Adipose tissue (tissue), 3 donors: ENCODE data around the gene REEP1. TPM values are rescaled to one million over a fixed set of nuclear protein-coding genes. Genes with fewer than 3 reads are reported as not detected.

Experiments used
- H3K27ac ChIP-seq: one replicate; pipeline ENCODE4 v1.5.1; 2013; ENCODE audit warnings: low read depth, low read length
- WGBS, 3 donors: extraction: QIAGEN DNeasy Blood & Tissue Kit; methylation state at CpG; one replicate each; pipeline ENCODE4 v1.1.7; 2013; 5-methylcytosine and 5-hydroxymethylcytosine counted together
- polyA plus RNA-seq, 3 donors: library from polyadenylated mRNA; stranded (reverse); fragments of 200-250 nt; gene quantifications; one replicate each; pipeline ENCODE4 v1.2.3, GENCODE V29; 2013
- donor health status: healthy with polysubstance abuse.
- donor health status: Bipolar disorder and iron deficiency.
- donor health status: healthy.

The REEP1 gene
- polyA plus RNA-seq = 1 to 10 TPM in 2 of 3 donors, under 1 TPM in 1; 1.00 to 2.2 (median 1.1) TPM

DNA sequence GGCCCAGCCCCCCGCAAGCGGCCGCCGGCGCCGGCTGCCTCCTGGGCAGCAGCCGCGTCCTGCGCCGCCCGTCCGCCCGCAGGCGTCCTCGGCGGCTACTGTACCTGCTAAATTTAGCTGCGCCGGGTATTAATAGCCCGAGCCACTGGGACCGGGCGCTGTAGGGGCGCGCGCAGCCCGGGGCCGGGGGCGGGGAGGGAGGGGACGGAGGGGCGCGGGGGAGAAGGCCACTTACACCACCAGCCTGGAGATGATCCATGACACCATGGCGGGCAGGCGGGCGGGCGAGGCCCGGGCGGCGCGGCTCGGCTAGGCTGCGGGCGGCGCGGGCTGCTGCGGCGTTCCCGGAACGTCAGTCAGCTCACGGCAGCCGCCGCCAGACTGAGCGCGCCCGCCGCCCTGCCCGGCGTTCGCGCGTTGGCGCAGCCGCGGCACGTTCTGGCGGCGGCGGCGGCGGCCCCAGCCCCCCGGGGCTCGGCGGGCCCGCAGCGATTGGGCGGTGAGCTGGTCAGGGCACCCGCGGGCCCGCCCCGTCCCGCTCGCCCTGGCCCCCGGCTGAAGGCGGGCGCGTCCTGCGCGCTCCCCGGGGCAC, at the start of gene REEP1:
Gene REEP1, minus strand, starts transcription at position 383 of the 592 bp plus-strand sequence. Its CDS starts 116 bp downstream, at position 267.
- no peak within 1 kb of the TSS for H3K27ac ChIP-seq
- 0 to 1% (median 1%) methylated on average over 46 to 86 of the region's 87 CpGs for WGBS, 3 donors

DNA sequence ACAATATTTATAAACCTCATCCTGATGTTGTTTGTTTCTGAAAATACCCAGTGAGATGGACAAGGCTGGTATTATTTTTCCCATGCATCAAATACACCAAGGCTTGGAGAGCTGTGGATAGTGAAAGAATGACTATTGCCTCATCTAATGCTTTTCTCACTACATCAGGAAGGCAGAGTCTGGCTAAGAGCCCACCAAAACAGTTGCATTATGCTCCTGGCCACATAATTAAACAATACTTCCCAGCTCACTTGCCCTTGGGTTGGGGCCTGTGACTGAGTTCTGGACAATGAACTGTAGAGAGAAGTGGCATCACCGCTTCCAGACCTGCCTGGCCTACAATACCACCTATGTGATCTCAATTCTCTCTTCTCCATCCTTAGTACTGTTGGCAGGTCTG, 46.4 kb upstream of the REEP1 start:
- no peak overlapping the region for H3K27ac ChIP-seq
- WGBS, 3 donors = 0 to 59% (median 27%) methylated on average over 1 of the region's 1 CpG

- 74 to 77% (median 74%) methylated on average over 2 of the region's 2 CpGs for WGBS, 3 donors
- no peak overlapping the region for H3K27ac ChIP-seq
Measured at GRCh38 chr2:86382698-86383097, 45.3 kb upstream of the REEP1 start.

DNA sequence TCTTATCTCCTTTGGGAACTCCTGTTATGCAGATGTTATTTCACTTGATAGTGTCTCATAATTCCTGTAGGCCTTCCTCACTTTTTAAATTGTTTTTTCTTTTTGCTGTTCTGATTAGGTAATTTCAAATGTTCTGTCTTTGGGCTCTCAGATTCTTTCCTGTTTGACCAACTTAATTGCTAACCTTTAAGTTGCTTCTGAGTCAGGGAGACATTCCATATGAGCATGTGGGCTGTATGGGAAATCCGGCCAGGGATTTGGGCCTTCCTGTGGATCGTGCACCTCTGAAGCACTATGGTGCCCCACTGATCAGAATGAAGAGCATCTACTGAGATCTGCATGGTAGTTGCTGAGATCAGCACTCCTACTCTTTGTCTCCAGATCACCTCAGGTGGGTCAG, 44.7 kb upstream of the REEP1 start:
- no peak overlapping the region for H3K27ac ChIP-seq
- WGBS, 3 donors = 86 to 92% (median 88%) methylated on average over 2 of the region's 2 CpGs

- 87 to 98% (median 92%) methylated on average over 3 to 4 of the region's 4 CpGs for WGBS, 3 donors
- no peak overlapping the region for H3K27ac ChIP-seq
Measured at GRCh38 chr2:86378469-86378868, 41.0 kb upstream of the REEP1 start.

DNA sequence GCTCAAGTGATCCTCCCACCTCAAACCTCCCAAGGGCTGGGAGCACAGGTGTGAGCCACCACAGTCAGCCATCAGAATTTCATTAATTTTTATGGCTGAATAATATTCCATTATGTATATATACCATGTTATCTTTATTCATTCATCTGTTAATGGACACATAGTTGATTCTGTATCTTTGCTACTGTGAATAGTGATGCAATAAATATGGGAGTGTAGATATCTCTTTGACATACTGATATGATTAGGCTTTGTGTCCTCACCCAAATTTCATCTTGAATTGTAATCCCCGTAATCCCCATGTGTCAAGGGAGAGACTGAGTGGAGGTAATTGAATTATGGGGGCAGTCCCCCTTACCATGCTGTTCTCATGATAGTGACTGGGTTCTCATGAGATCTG, 38.2 kb upstream of the REEP1 start:
- WGBS, 3 donors = 88 to 100% (median 92%) methylated on average over 1 of the region's 1 CpG
- H3K27ac ChIP-seq = no peak overlapping the region

DNA sequence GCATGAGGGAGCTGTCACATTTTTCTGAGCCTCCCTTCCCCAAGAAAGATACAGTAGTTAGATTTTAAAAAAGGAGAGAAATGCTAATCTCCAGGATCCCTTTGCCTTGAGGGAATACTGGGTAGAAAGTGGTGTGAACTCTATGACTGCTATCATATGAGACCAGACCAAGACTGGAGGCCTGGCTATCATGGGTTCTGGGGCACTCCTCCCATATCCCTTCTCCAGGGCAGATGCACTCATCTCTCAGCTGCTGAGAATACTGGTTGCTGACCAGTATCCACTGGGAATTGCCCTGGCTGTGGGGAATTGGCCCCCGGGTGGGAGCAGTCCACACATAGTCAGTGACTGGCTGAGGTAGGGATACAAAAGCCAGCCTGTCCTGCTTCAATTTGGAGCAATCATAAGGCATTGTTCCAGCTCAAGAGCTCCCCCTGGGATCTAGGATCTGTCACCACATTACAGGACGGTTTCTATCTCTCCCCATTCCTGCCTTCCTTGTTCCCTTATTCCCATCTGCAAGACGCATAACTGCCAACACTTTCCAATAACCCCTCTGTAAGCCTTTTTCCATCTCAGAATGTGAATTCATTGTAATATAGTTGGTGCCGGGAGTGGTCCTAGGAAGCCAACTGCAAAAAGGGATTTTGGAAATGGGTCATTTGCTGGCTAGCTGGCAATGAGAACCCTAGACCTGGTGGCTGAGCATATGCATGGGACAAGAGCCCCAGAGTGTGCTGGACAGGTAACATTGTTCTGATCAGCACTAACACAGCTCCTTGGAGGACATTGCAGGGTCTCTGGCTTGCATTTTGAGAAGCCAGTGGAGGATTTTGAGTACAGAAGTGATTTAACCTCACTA, 35.4 kb upstream of the REEP1 start:
- H3K27ac ChIP-seq = no peak overlapping the region
- 23 to 43% (median 42%) methylated on average over 4 of the region's 4 CpGs for WGBS, 3 donors

DNA sequence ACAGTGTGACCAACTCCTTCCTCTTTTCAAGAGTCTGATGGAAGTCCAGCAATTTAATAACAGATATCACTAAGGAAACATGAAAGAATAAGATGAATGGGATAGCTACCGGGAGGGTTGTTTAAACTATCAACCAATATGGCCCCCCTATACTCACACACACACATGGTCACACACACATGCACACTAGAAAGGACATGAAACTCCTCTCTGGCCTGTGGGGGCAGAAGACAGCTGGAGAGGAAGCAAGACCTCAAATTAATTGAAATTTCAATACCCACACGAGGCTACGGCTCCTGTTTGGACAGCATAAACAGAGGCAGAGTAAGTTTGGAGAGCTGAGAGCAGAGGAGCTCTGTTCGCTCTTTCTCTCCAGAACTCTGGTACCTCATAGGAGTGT, 34.7 kb upstream of the REEP1 start:
- WGBS, 3 donors = 54 to 57% (median 56%) methylated on average over 4 of the region's 4 CpGs
- H3K27ac ChIP-seq = no peak overlapping the region

DNA sequence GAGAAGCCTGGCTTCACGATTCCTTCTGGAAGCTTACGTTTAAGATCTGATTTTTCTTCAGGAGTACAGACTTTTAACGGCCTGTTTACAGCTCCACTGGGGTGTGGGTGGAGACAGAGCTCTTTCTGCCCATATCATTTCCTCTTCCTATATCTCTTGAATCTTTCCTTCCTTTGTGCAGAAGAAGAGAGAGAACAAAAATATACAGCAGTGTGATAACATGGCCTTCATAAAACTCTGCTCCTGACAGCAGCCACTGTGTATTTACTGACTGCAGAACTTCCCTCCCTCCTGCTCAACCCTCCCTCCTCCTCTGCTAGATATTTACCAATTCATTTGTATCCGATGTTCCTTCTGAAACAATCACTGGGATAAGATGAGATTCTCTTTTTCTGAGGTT, 34.1 kb upstream of the REEP1 start:
- 36 to 47% (median 38%) methylated on average over 4 of the region's 4 CpGs for WGBS, 3 donors
- no peak overlapping the region for H3K27ac ChIP-seq

DNA sequence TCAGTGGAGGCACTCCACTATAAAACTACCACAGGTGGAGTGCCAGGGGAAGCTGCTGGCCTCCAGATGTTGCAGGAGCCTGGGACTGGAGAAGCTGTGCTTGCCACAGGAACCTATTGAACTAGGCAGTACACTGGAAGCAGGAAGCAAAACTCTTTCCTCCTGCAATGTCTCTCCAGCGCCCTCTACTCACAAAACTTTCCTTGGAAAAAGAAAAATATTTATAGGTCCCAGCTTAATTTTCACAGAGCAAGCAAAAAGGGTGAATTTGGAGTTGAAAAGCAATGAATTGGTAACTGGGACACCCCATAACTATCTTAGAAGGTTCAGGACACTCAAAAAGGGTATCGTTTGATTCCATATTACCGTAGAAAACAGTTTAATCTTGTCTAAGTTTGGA, 33.2 kb upstream of the REEP1 start:
- WGBS, 3 donors = 95 to 98% (median 96%) methylated on average over 3 of the region's 3 CpGs
- H3K27ac ChIP-seq = no peak overlapping the region

GRCh38 chr2:86368161-86368824, 30.9 kb upstream of the REEP1 start:
- H3K27ac ChIP-seq = no peak overlapping the region
- 7 to 8% (median 7%) methylated on average over 12 to 14 of the region's 14 CpGs for WGBS, 3 donors

DNA sequence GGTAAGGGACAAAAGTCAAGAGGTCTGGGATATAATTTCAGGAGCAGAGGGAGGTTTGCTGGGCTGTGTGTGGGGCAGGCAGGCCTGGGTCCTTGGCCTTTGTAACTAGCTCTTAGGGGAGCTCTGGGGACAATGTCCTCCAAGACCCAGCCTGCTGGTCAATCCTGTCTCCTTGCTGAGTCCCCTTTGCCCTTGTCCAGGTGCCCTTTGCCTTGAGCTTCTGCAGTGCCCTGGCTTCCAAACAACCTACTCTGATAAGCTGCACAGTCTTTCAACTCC, 30.0 kb upstream of the REEP1 start:
- no peak overlapping the region for H3K27ac ChIP-seq

- H3K27ac ChIP-seq = no peak overlapping the region
Measured at GRCh38 chr2:86366651-86367498, 29.4 kb upstream of the REEP1 start.

GRCh38 chr2:86364894-86365293, 27.5 kb upstream of the REEP1 start:
- WGBS, 3 donors = 93 to 96% (median 96%) methylated on average over 2 of the region's 2 CpGs
- no peak overlapping the region for H3K27ac ChIP-seq

More at GRCh38 chr2:86366651-86367498, 29.4 kb upstream of the REEP1 start:
- WGBS, 3 donors = 67 to 94% (median 93%) methylated on average over 6 of the region's 6 CpGs

GRCh38 chr2:86360776-86361175, 23.4 kb upstream of the REEP1 start:
- H3K27ac ChIP-seq = no peak overlapping the region
- 49 to 65% (median 62%) methylated on average over 7 of the region's 7 CpGs for WGBS, 3 donors

- no peak overlapping the region for H3K27ac ChIP-seq
- 66 to 91% (median 69%) methylated on average over 3 of the region's 3 CpGs for WGBS, 3 donors
Measured at GRCh38 chr2:86358957-86359356, 21.5 kb upstream of the REEP1 start.

GRCh38 chr2:86357392-86357963, 20.1 kb upstream of the REEP1 start:
- no peak overlapping the region for H3K27ac ChIP-seq
- WGBS, 3 donors = 62 to 74% (median 67%) methylated on average over 5 of the region's 5 CpGs

DNA sequence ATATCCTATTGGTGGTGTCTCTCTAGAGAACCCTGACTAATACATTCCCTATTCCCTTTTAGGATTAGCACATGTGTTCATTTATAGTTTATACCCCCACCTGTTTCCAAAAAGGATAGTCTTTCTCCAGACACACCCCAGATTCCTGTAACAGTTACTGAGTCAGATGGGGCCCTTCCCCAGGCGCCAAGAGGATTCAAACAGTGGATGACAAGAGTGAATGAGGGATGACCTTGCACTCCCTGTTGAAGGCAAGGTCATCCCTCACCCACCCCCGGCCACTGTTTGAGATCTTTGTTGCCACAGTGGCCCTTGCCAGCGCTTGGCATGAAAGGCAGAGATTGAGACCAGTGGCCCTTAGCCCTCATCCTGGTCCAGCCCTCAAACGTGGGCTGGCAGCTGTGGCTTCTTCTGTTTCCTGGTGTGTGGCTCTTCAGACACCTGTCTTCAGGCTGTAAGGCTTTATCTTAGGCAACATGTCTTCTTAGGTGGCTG, 15.3 kb upstream of the REEP1 start:
- WGBS, 3 donors = 40 to 78% (median 73%) methylated on average over 4 of the region's 4 CpGs
- H3K27ac ChIP-seq = no peak overlapping the region
